RWPE1 (cell line): ENCODE results near the gene TBC1D22A.
A peak's percentile ranks its signal among the peaks of the same experiment; 100 is the strongest.

Experiments used
- CTCF ChIA-PET: fragments of 350-600 bp; sonication (Branson Sonifier 250); formaldehyde crosslinking; extraction: SDS; loops from one replicate; lab custom pipeline; 2021; lab: Yijun Ruan, JAX
- POLR2A ChIA-PET: fragments of 400-600 bp; formaldehyde crosslinking; extraction: SDS; loops from one replicate; lab custom pipeline; 2020; ENCODE audit warnings: antibody characterized with exemption; ENCODE audit not compliant: low non-redundant PET; lab: Yijun Ruan, JAX
- DNase-seq: peaks from one replicate; pipeline ENCODE4 v3.0.0; 2012; ENCODE audit warnings: low spot score
- H3K27ac ChIP-seq: fragments of 450-650 bp; 2 replicates; pipeline ENCODE4 v1.5.1; 2017
- CTCF ChIP-seq: fragments of 450-650 bp; conservative IDR thresholded peaks from 2 replicates; pipeline ENCODE4 v1.5.1; 2017; ENCODE audit warnings: low read depth, mild to moderate bottlenecking

The TBC1D22A gene

GRCh38 chr22:46934746-46935491 is 172.5 kb downstream of the TBC1D22A start:
- TF ChIP-seq CTCF = no peak
- DNase-seq = peak; percentile 69
- ChIA-PET CTCF (no interaction called here), POLR2A (no interaction called here)
- peak overlapping the region; percentile 81 for H3K27ac ChIP-seq

GRCh38 chr22:46935506-46936377 is 173.3 kb downstream of the TBC1D22A start:
- peak overlapping the region; percentile 32; the same call in 1 of the 2 replicates for H3K27ac ChIP-seq
- no peak for TF ChIP-seq CTCF
- CTCF ChIA-PET = no interaction called here
- DNase-seq = no peak
- POLR2A ChIA-PET = no interaction called here

- DNase-seq = no peak
Measured at GRCh38 chr22:46936378-46936903, 174.0 kb downstream of the TBC1D22A start.

GRCh38 chr22:46937185-46937584 is 174.7 kb downstream of the TBC1D22A start:
- no peak for DNase-seq
- POLR2A ChIA-PET = no interaction called here
- no peak overlapping the region for H3K27ac ChIP-seq
- CTCF ChIA-PET = no interaction called here
- TF ChIP-seq CTCF = no peak

More at GRCh38 chr22:46936378-46936903, 174.0 kb downstream of the TBC1D22A start:
- ChIA-PET POLR2A (no interaction called here), CTCF (no interaction called here)
- H3K27ac ChIP-seq = peak overlapping the region; percentile 32; the same call in 1 of the 2 replicates
- TF ChIP-seq CTCF = no peak

- CTCF ChIA-PET = no interaction called here
- no peak for DNase-seq
- TF ChIP-seq CTCF = no peak
- POLR2A ChIA-PET = no interaction called here
- no peak overlapping the region for H3K27ac ChIP-seq
Measured at GRCh38 chr22:46937939-46938338, 175.5 kb downstream of the TBC1D22A start.
